ENCODE measurements around the gene TNS1. TPM values are rescaled to one million over a fixed set of nuclear protein-coding genes. Genes with fewer than 3 reads are reported as not detected.

Gene TNS1
- total RNA-seq, 1 donor from 2014 or later: 505 TPM

DNA sequence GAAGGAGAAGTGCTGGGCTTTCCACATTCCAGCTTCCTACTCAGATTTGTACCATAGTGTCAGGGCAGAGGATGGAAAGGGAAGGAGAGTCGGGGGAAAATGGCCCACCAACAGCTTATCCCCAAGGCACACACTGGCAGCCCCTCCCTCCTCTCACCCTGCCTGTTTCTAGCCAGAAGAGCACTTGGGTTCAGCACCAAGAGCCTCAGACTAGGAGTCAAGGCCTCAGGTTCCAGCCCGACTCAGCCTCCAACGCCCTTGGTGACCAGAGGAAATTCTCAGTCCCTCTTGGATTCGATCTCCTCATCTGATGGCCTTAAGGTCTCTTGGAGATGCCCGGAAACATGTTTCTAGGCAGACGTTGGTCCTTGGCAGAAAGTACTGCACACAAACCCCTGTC lies 53.9 kb downstream of the TNS1 start:
- no peak overlapping the region for H3K27ac ChIP-seq
- no peak for DNase-seq
- intact Hi-C loops (cut with DNase I): no loop called here

GRCh38 chr2:217948351-217948791 lies 54.4 kb downstream of the TNS1 start:
- DNase-seq: peak; percentile 35
- intact Hi-C loops (cut with DNase I): no loop called here
- Histone ChIP-seq H3K27me3 (ENCODE audit: low read depth) (no peaks in the 10 kb centered on the region), H3K4me1 (peaks cover 60% of the 10 kb centered on the region), H3K36me3 (no peaks in the 10 kb centered on the region), H3K9me3 (no peaks in the 10 kb centered on the region), H3K27ac (no peak overlapping the region), H3K4me3 (no peak overlapping the region)
- no peak for ATAC-seq
- TF ChIP-seq CTCF (IDR thresholded peaks at IDR 0.05): no peak

More for the DNA sequence above, 53.9 kb downstream of the TNS1 start:
- TF ChIP-seq CTCF (IDR thresholded peaks at IDR 0.05): no peak
- Histone ChIP-seq H3K4me3 (no peak overlapping the region), H3K9me3 (no peaks in the 10 kb centered on the region), H3K27me3 (ENCODE audit: low read depth) (no peaks in the 10 kb centered on the region), H3K36me3 (no peaks in the 10 kb centered on the region), H3K4me1 (peaks cover 65% of the 10 kb centered on the region)
- no peak for ATAC-seq

DNA sequence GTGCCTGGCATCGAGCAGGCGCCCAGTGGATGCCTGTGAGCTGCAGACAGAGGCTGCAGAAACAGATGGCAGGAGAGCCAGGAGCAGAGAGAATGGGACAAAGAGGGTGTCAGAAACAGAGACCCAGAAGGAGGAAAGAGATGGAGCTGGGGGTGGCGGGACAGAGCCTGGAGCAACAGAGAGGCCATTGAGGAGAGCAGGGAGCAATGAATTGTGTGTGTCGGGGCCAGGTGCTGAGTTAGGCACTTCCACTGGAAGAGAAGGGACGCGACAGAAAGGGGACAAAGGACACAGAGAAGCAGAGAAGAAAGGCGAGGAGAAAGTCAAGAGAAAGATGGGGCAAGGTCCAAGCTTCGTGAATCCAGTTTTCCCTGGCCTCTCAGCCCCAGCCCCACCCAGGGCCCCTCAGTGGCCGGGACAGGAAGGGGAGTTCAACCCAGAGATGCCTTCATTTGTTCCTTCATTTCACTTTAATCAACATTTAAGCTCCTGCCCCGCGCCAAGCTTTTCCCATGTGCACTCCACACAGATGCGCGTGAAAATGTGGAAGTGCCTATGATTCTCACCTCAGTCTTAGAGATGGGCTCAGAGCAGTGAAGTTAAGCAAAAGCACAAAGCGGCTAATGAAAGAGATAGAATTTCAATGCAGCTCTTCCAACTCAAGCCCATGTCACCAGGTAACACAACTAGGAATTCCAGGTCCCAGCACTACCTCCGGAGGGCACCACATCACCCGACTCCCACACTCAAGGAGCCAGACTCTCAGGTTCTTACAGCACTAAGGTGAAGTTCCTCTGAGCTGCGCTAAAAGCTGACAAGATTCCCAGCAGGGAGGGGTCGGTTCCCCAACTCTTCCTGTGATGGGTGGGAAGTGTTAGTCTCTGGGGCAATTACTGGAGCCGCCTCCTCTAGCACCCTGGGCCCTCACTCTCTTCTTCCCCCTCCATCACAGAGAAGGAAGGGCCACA lies 55.1 kb downstream of the TNS1 start:
- H3K36me3 ChIP-seq: no peaks in the 10 kb centered on the region
- H3K27ac ChIP-seq: no peak overlapping the region

GRCh38 chr2:217946051-217946450 lies 56.7 kb downstream of the TNS1 start:
- H3K27me3 ChIP-seq (ENCODE audit: low read depth): no peaks in the 10 kb centered on the region
- ATAC-seq (no peak), DNase-seq (no peak)
- no peaks in the 10 kb centered on the region for H3K9me3 ChIP-seq
- TF ChIP-seq CTCF (IDR thresholded peaks at IDR 0.05): no peak
- peaks cover 55% of the 10 kb centered on the region for H3K4me1 ChIP-seq
- no peak overlapping the region for H3K4me3 ChIP-seq
- no peak overlapping the region for H3K27ac ChIP-seq
- H3K36me3 ChIP-seq: no peaks in the 10 kb centered on the region
- intact Hi-C loops (cut with DNase I): no loop called here

More for the DNA sequence above, 55.1 kb downstream of the TNS1 start:
- peak; percentile 25 for TF ChIP-seq CTCF (IDR thresholded peaks at IDR 0.05)
- H3K4me1 ChIP-seq: peaks cover 53% of the 10 kb centered on the region
- peak; percentile 53 for DNase-seq
- H3K27me3 ChIP-seq (ENCODE audit: low read depth): no peaks in the 10 kb centered on the region
- intact Hi-C loops (cut with DNase I): no loop called here
- H3K4me3 ChIP-seq: no peak overlapping the region
- no peaks in the 10 kb centered on the region for H3K9me3 ChIP-seq
- no peak for ATAC-seq

GRCh38 chr2:217945530-217945929 lies 57.3 kb downstream of the TNS1 start:
- TF ChIP-seq CTCF (IDR thresholded peaks at IDR 0.05): no peak
- H3K36me3 ChIP-seq: no peaks in the 10 kb centered on the region
- no peaks in the 10 kb centered on the region for H3K27me3 ChIP-seq (ENCODE audit: low read depth)
- ATAC-seq (no peak), DNase-seq (peak; percentile 20)
- intact Hi-C loops (cut with DNase I): no loop called here
- no peaks in the 10 kb centered on the region for H3K9me3 ChIP-seq
- H3K27ac ChIP-seq: no peak overlapping the region
- H3K4me3 ChIP-seq: no peak overlapping the region
- peaks cover 53% of the 10 kb centered on the region for H3K4me1 ChIP-seq
